COLO829 (cell line): ENCODE results near the gene MPV17.
"Not testable (repeated sequence)": the region's sequence is repeated elsewhere in the genome, so short reads cannot be mapped to it uniquely, and the experiment has no call there.

Source experiments
- DNase-seq: peaks from one replicate; pipeline ENCODE4 v3.0.0; 2012; ENCODE audit warnings: low spot score

The MPV17 gene

GRCh38 chr2:27322766-27323595 is at the start of gene MPV17:
Gene MPV17 (minus strand): TSS chr2:27323097. CDS start chr2:27322517, 580 bp downstream.
- peak; percentile 96 for DNase-seq

GRCh38 chr2:27370816-27371620 is 48.1 kb upstream of the MPV17 start:
- DNase-seq = peak; percentile 15

GRCh38 chr2:27370026-27370815 is 47.3 kb upstream of the MPV17 start, which contains the start of the genes EIF2B4 and SNX17:
Gene EIF2B4 (minus strand): TSS chr2:27370338. CDS start chr2:27370314, 24 bp downstream.
Gene SNX17 (plus strand): TSS chr2:27370616. CDS start chr2:27370744, 128 bp downstream.
- DNase-seq = peak; percentile 96

GRCh38 chr2:27369471-27370025 is 46.7 kb upstream of the MPV17 start:
- peak; percentile 72 for DNase-seq

- no peak for DNase-seq
These were observed 41.0 kb upstream of the MPV17 start for GRCh38 chr2:27363933-27364332.

- DNase-seq = no peak
These were observed 40.0 kb upstream of the MPV17 start for GRCh38 chr2:27362678-27363420.

- peak; percentile 92 for DNase-seq
These were observed 33.7 kb upstream of the MPV17 start, which contains the start of gene GTF3C2 for GRCh38 chr2:27356382-27357181. Gene GTF3C2 (minus strand): TSS chr2:27356764. CDS start chr2:27343554, 13,210 bp downstream.

GRCh38 chr2:27356056-27356381 is 33.1 kb upstream of the MPV17 start:
- no peak for DNase-seq

GRCh38 chr2:27354597-27354927 is 31.7 kb upstream of the MPV17 start:
- DNase-seq = no peak

GRCh38 chr2:27353762-27354596 is 31.1 kb upstream of the MPV17 start:
- DNase-seq = no peak

GRCh38 chr2:27353386-27353761 is 30.5 kb upstream of the MPV17 start:
- not testable (repeated sequence) for DNase-seq

- DNase-seq = no peak
These were observed 29.1 kb upstream of the MPV17 start for GRCh38 chr2:27351802-27352598.

- DNase-seq = no peak
These were observed 27.3 kb upstream of the MPV17 start for GRCh38 chr2:27350106-27350693.

GRCh38 chr2:27347641-27348040 is 24.7 kb upstream of the MPV17 start:
- no peak for DNase-seq

- DNase-seq = no peak
These were observed 13.3 kb upstream of the MPV17 start for GRCh38 chr2:27336173-27336572.

- no peak for DNase-seq
These were observed 12.4 kb upstream of the MPV17 start for GRCh38 chr2:27335311-27335710.

- no peak for DNase-seq
These were observed 1.8 kb upstream of the MPV17 start for GRCh38 chr2:27324720-27325119.

GRCh38 chr2:27323596-27324285 is 844 bp upstream of the MPV17 start:
- DNase-seq = no peak
